HTR-8/SVneo (cell line): Measurements from ENCODE around the gene ZNF839.

Experiments
- DNase-seq: peaks from one replicate; pipeline ENCODE4 v3.0.0; 2011; ENCODE audit warnings: low spot score, mixed read lengths; ENCODE audit not compliant: insufficient read length
- FAIRE-seq: peaks from 2 replicates; lab custom pipeline; 2011; peaks lifted over from hg19 to GRCh38; lab: Jason Lieb, UNC

Gene ZNF839

GRCh38 chr14:102370305-102370809 lies 50.8 kb downstream of the ZNF839 start:
- no peak for FAIRE-seq
- no peak for DNase-seq

- DNase-seq (no peak), FAIRE-seq (no peak)
These were observed 51.8 kb downstream of the ZNF839 start for GRCh38 chr14:102371361-102371760.

- no peak for FAIRE-seq
- DNase-seq, result no peak
These were observed 53.6 kb downstream of the ZNF839 start for GRCh38 chr14:102373110-102373509.

GRCh38 chr14:102374264-102374663 lies 54.7 kb downstream of the ZNF839 start:
- FAIRE-seq, result no peak
- DNase-seq, result no peak

- no peak for FAIRE-seq
These were observed 55.6 kb downstream of the ZNF839 start for GRCh38 chr14:102375119-102375518.

GRCh38 chr14:102377696-102378095 lies 58.1 kb downstream of the ZNF839 start:
- FAIRE-seq (no peak), DNase-seq (no peak)

More at GRCh38 chr14:102375119-102375518, 55.6 kb downstream of the ZNF839 start:
- no peak for DNase-seq

GRCh38 chr14:102378830-102379229 lies 59.3 kb downstream of the ZNF839 start:
- DNase-seq (no peak), FAIRE-seq (no peak)

GRCh38 chr14:102387086-102387485 lies 67.5 kb downstream of the ZNF839 start:
- no peak for DNase-seq
- no peak for FAIRE-seq

- FAIRE-seq (no peak), DNase-seq (no peak)
These were observed 69.7 kb downstream of the ZNF839 start for GRCh38 chr14:102389246-102389645.

- FAIRE-seq (no peak), DNase-seq (no peak)
These were observed 70.7 kb downstream of the ZNF839 start for GRCh38 chr14:102390064-102390855.
